GM15510 (cell line): ENCODE results near the gene EPB41L5.

Source experiments
- POLR2A ChIP-seq: IDR thresholded peaks from 3 replicates; pipeline ENCODE4 v1.6.1; 2011; ENCODE audit warnings: borderline replicate concordance; ENCODE audit not compliant: insufficient read length; ENCODE audit errors: extremely low read depth

The EPB41L5 gene

GRCh38 chr2:120118471-120118870 lies 105.6 kb downstream of the EPB41L5 start:
- TF ChIP-seq POLR2A, result no peak

DNA sequence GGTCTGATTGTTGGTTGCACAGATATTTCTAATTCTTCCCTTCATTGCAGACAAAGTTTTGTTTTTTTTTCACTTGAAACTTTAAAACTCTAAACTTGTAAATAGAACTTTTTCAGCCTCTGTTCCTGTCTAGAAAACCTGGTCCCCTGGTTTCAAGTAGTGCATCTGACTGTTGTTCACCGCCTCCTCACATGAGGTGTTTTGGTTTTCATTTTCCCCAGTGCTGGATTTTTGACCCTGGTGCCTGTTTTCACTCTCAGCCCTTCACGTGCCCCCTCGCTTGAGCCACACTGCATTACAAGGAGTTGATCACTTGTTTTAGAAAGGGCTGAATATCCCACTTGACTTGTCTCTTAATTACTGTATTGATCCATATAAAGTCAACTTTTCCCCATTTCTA lies 110.2 kb downstream of the EPB41L5 start:
- TF ChIP-seq POLR2A, result no peak

DNA sequence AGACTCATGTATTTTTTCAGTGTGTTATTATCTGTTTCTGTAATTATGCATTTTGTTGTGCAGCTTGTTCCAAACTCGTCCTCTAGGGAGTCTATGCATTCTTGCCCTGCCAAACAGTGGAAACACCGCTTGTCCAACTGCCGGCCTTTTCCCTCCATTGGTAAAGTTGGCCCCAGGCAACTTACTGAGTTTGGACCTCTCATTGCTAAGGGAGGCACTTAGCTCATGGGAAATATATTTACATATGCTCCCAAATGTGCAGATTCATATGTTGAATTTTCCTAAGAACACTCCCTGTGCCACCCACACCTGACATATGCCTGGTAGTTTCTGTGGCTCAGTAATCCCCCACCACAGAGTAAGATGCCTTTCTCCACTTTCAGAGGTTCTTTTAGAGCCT lies 112.3 kb downstream of the EPB41L5 start:
- TF ChIP-seq POLR2A, result no peak

DNA sequence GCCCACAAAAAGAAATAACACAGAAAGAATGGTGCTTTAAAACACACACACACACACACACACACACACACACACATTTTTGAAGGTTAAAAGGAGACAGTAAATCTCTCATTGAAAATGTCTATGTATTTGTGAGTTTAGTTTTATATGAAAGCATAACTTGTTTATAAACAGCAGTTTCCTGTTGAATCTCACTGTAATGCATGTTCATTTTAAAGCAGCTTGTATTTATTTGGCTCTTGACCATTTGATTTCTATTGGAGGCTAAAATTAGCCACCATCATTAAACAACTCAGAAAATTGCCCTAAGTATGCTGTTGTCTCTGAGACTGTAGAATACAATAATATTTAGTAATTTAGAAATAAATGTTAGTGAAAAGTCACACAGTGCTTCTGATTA lies 115.3 kb downstream of the EPB41L5 start:
- no peak for TF ChIP-seq POLR2A

- TF ChIP-seq POLR2A, result no peak
Observed at GRCh38 chr2:120132190-120132589, 119.3 kb downstream of the EPB41L5 start.

- TF ChIP-seq POLR2A, result no peak
Observed at GRCh38 chr2:120132691-120133090, 119.8 kb downstream of the EPB41L5 start.

- no peak for TF ChIP-seq POLR2A
Observed at GRCh38 chr2:120133572-120134244, 120.8 kb downstream of the EPB41L5 start.

DNA sequence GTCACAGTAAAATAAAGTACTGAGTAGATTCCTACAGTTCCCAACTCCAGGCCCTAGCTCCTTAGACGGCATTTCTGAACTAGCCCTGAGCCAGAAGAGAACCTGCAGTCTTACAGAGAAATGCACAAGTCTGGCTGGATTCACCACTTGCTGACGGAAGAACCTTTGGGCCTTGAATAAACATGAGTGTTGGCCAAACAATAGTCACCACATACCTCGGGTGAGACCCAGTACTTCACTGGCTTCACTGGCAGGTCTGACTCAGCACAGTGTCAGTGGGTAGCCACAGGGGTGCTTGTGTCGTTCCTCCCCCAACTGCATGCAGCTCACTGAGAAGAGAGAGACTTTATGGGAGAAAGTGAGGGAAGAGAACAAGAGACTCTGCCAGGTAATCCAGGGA lies 121.4 kb downstream of the EPB41L5 start:
- no peak for TF ChIP-seq POLR2A

DNA sequence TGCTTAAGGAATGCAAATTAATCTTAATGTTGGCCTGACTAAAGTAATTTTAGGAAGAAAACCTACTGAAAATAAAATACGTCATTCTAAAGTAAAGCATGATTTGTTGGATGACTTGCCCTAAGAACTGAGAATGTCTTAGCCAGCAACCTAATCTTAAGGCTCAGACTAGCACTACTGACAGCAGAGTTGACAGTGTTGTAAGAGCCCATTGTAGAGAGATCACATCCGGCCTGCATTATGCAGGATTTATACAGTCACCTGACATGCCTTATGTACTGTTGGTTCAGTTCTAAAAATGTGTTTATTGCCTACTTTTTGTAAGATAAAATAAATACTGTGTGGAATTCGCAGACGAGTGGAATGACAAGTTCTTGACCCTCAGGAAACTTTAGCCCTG lies 128.0 kb downstream of the EPB41L5 start:
- no peak for TF ChIP-seq POLR2A

- no peak for TF ChIP-seq POLR2A
Observed at GRCh38 chr2:120141300-120142069, 128.6 kb downstream of the EPB41L5 start.

DNA sequence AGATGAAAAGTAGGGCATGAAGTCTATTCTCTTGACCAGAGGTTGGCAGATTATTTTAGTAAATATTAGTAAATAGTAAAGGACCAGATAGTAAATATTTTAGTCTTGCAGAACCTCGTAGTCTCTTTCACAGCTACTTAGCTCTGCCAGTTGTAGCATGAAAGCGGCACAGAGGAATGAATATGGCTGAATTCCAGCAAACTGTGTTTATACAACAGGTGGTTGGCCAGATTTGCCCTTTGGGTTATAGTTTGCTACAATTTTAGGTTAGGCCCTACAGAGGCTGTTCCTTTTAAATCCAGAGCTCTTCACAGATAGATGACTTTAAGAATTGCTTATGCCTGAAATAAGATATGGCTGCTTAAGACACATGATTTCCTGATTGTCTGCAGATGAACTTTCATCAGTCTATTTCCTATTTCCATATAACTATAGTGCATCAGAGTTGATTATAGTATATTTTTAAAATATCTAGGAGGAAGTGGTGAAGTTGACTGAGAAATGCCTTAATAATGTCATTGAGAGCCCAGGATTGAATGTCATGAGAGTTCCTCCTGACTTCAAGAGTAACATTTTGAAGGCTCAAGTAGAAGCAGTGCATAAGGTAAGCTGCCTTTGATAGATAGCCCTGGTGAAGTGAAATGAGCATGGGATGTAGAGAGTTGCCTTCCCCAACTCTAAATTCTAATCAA lies 129.8 kb downstream of the EPB41L5 start:
- no peak for TF ChIP-seq POLR2A

GRCh38 chr2:120148229-120148628 lies 135.4 kb downstream of the EPB41L5 start:
- TF ChIP-seq POLR2A, result no peak

GRCh38 chr2:120148669-120149068 lies 135.8 kb downstream of the EPB41L5 start:
- no peak for TF ChIP-seq POLR2A

GRCh38 chr2:120149406-120149805 lies 136.5 kb downstream of the EPB41L5 start:
- TF ChIP-seq POLR2A, result no peak

DNA sequence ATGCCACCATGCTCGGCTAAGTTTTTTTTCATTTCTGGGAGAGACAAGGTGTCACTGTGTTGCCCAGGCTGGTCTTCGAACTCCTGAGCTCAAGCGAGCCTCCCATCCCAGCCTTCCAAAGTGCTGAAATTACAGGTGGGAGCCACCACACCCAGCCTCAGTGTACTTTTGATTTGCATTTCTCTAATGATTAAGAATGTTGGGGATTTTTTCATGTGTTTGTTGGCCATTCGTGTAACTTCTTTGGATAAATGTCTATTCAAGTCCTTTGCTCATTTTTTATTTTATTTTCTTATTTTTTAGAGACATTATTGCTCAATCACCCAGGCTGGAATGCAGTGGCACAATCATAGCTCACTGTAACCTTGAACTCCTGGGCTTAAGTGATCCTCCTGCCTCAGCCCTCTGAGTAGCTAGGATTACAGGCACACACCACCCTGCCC lies 137.2 kb downstream of the EPB41L5 start:
- TF ChIP-seq POLR2A, result no peak

GRCh38 chr2:120155308-120155707 lies 142.4 kb downstream of the EPB41L5 start:
- no peak for TF ChIP-seq POLR2A

DNA sequence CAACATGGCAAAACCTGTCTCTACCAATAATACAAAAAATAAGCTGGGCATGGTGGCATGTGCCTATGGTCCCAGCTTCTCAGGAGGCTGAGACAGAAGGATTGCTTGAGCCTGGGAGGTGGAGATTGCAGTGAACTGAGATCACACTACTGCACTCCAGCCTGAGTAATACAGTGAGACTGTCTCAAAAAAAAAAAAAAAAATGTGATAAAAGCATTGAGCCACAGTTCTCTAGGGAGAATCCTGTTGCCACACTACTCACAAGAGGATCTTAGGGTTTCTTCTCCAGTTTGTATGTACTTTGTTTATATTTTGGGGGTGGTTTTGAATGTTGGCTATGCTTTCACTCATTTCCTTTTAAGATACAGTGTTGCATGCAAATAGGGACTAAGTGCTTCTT lies 148.3 kb downstream of the EPB41L5 start:
- TF ChIP-seq POLR2A, result no peak

- no peak for TF ChIP-seq POLR2A
Observed at GRCh38 chr2:120162716-120163115, 149.8 kb downstream of the EPB41L5 start.
